Esophagus muscularis mucosa (tissue), 3 donors: ENCODE measurements around the gene TSEN54.

ENCODE experiments used
- POLR2A ChIP-seq: fragments of 450-650 bp; IDR thresholded peaks from one replicate; pipeline ENCODE4 v1.6.1; 2017; ENCODE audit warnings: antibody characterized with exemption, moderate library complexity, mild to moderate bottlenecking, low read depth
- POLR2AphosphoS5 ChIP-seq, 2 donors: sonication (generic); formaldehyde crosslinking; IDR thresholded peaks; one replicate each; pipeline ENCODE4 v1.6.1; 2017; ENCODE audit warnings: antibody characterized with exemption in 2 of 2
- TF ChIP-seq, protein P1 (sequence below), 3 experiments: fragments of 200-600 bp in 2 of 3; fragments of 450-650 bp in 1 of 3; sonication (generic) in 2 of 3; IDR thresholded peaks; one replicate each; pipeline ENCODE4 v1.5.1; 2017 to 2019; ENCODE audit warnings: antibody characterized with exemption in 3 of 3, mild to moderate bottlenecking in 2 of 3, moderate library complexity in 1 of 3

GRCh38 chr17:75516255-75516618 is at the start of gene TSEN54:
- TF ChIP-seq, protein P1, sequence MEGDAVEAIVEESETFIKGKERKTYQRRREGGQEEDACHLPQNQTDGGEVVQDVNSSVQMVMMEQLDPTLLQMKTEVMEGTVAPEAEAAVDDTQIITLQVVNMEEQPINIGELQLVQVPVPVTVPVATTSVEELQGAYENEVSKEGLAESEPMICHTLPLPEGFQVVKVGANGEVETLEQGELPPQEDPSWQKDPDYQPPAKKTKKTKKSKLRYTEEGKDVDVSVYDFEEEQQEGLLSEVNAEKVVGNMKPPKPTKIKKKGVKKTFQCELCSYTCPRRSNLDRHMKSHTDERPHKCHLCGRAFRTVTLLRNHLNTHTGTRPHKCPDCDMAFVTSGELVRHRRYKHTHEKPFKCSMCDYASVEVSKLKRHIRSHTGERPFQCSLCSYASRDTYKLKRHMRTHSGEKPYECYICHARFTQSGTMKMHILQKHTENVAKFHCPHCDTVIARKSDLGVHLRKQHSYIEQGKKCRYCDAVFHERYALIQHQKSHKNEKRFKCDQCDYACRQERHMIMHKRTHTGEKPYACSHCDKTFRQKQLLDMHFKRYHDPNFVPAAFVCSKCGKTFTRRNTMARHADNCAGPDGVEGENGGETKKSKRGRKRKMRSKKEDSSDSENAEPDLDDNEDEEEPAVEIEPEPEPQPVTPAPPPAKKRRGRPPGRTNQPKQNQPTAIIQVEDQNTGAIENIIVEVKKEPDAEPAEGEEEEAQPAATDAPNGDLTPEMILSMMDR (IDR thresholded peaks at IDR 0.05): no peak
- peak in 1 of 2 donors; percentile 18 for TF ChIP-seq POLR2AphosphoS5 (IDR thresholded peaks at IDR 0.05)
- TF ChIP-seq POLR2A: no peak
